Karpas-422 (cell line): ENCODE data around the gene BLOC1S2. TPM values are rescaled to one million over a fixed set of nuclear protein-coding genes. Genes with fewer than 3 reads are reported as not detected.
"Not testable (repeated sequence)": the region's sequence is repeated elsewhere in the genome, so short reads cannot be mapped to it uniquely, and the experiment has no call there.

Experiments used
- DNase-seq: peaks from one replicate; pipeline ENCODE4 v3.0.0-alpha.2; 2015
- H2AFZ ChIP-seq: fragments of 200-600 bp; sonication (generic); 2 replicates; pipeline ENCODE4 v1.6.1; 2014; ENCODE audit warnings: antibody characterized with exemption, low read length, mixed read lengths
- H3K27ac ChIP-seq: fragments of 200-600 bp; sonication (generic); 2 replicates; pipeline ENCODE4 v1.5.1; 2014; ENCODE audit warnings: mild to moderate bottlenecking, low read length, moderate library complexity
- H3K27me3 ChIP-seq: fragments of 200-600 bp; sonication (generic); 2 replicates; pipeline ENCODE4 v1.6.1; 2014; ENCODE audit warnings: low read length, mixed read lengths
- H3K36me3 ChIP-seq: fragments of 200-600 bp; sonication (generic); 2 replicates; pipeline ENCODE4 v1.6.1; 2014; ENCODE audit warnings: low read length, mixed read lengths; ENCODE audit not compliant: insufficient read depth
- H3K4me1 ChIP-seq: fragments of 200-600 bp; sonication (generic); 2 replicates; pipeline ENCODE4 v1.6.1; 2014; ENCODE audit warnings: mild to moderate bottlenecking, low read length, mixed read lengths
- H3K4me2 ChIP-seq: fragments of 200-600 bp; sonication (generic); 2 replicates; pipeline ENCODE4 v1.6.1; 2014; ENCODE audit warnings: low read length, low read depth, mild to moderate bottlenecking; ENCODE audit not compliant: poor library complexity, severe bottlenecking
- H3K4me3 ChIP-seq: fragments of 200-600 bp; sonication (generic); 2 replicates; pipeline ENCODE4 v1.5.1; 2014; ENCODE audit warnings: mild to moderate bottlenecking, antibody characterized with exemption, low read length, mixed read lengths
- H3K79me2 ChIP-seq: fragments of 200-600 bp; sonication (generic); 2 replicates; pipeline ENCODE4 v1.6.1; 2014; ENCODE audit warnings: mild to moderate bottlenecking, low read length, mixed read lengths
- H3K9ac ChIP-seq: fragments of 200-600 bp; sonication (generic); 2 replicates; pipeline ENCODE4 v1.6.0; 2014; ENCODE audit warnings: low read length
- H3K9me2 ChIP-seq: fragments of 200-600 bp; sonication (generic), shearing (Covaris generic); replicated peaks from 2 replicates; pipeline ENCODE4 v1.6.0; 2014; ENCODE audit warnings: mild to moderate bottlenecking, low read length, moderate library complexity; ENCODE audit not compliant: insufficient read depth
- H3K9me3 ChIP-seq: fragments of 300-700, 200-600 bp; sonication (generic); 2 replicates; pipeline ENCODE4 v1.6.1; 2014; ENCODE audit warnings: low read length, mixed read lengths
- H4K20me1 ChIP-seq: fragments of 200-600 bp; sonication (generic); 2 replicates; pipeline ENCODE4 v1.6.1; 2014; ENCODE audit warnings: mild to moderate bottlenecking, antibody characterized with exemption, low read length, low read depth; ENCODE audit not compliant: insufficient read depth
- total RNA-seq: library from RNA; depleted of rRNA; stranded (reverse); fragments of >200 nt; shearing (Covaris generic); gene quantifications from 2 replicates; pipeline ENCODE4 v1.2.3, GENCODE V29; 2014; ENCODE audit warnings: low replicate concordance

Gene BLOC1S2
- total RNA-seq, 1 experiment from 2014 or later, result 121 TPM

GRCh38 chr10:100287756-100288155 is 1.3 kb upstream of the BLOC1S2 start:
- no peak for DNase-seq
- Histone ChIP-seq H3K4me2 (no peak overlapping the region), H3K36me3 (peaks cover 14% of the 10 kb centered on the region; the same call in 1 of the 2 replicates), H3K27me3 (no peaks in the 10 kb centered on the region), H3K27ac (no peak overlapping the region), H4K20me1 (peaks cover 4% of the 10 kb centered on the region; the same call in 1 of the 2 replicates), H3K9me2 (no peaks in the 10 kb centered on the region), H3K9me3 (no peaks in the 10 kb centered on the region), H3K4me3 (no peak overlapping the region), H3K9ac (no peak overlapping the region), H3K79me2 (peaks cover 37% of the 10 kb centered on the region), H3K4me1 (peaks cover 29% of the 10 kb centered on the region), H2AFZ (no peak overlapping the region)

- not testable (repeated sequence) for H3K9me3 ChIP-seq, H2AFZ ChIP-seq, H3K9me2 ChIP-seq, H4K20me1 ChIP-seq, H3K27me3 ChIP-seq, DNase-seq
- Histone ChIP-seq H3K36me3 (peaks cover 33% of the 10 kb centered on the region; the same call in 1 of the 2 replicates), H3K9ac (peak overlapping the region; percentile 94), H3K27ac (peak overlapping the region; percentile 74; the same call in 1 of the 2 replicates), H3K4me1 (peaks cover 29% of the 10 kb centered on the region), H3K4me2 (peak overlapping the region; percentile 83), H3K4me3 (peak overlapping the region; percentile 97), H3K79me2 (peaks cover 52% of the 10 kb centered on the region)
Observed at GRCh38 chr10:100285326-100285725, 1.2 kb downstream of the BLOC1S2 start.

- Histone ChIP-seq H3K9me3 (no peaks in the 10 kb centered on the region), H3K27me3 (no peaks in the 10 kb centered on the region), H3K9ac (no peak overlapping the region), H2AFZ (no peak overlapping the region), H3K4me1 (peaks cover 29% of the 10 kb centered on the region), H3K36me3 (peaks cover 48% of the 10 kb centered on the region), H3K9me2 (no peaks in the 10 kb centered on the region), H3K79me2 (peaks cover 52% of the 10 kb centered on the region), H4K20me1 (peaks cover 9% of the 10 kb centered on the region; the same call in 1 of the 2 replicates), H3K4me3 (no peak overlapping the region), H3K4me2 (no peak overlapping the region), H3K27ac (no peak overlapping the region)
- DNase-seq, result no peak
Observed at GRCh38 chr10:100282907-100283306, 3.6 kb downstream of the BLOC1S2 start.

DNA sequence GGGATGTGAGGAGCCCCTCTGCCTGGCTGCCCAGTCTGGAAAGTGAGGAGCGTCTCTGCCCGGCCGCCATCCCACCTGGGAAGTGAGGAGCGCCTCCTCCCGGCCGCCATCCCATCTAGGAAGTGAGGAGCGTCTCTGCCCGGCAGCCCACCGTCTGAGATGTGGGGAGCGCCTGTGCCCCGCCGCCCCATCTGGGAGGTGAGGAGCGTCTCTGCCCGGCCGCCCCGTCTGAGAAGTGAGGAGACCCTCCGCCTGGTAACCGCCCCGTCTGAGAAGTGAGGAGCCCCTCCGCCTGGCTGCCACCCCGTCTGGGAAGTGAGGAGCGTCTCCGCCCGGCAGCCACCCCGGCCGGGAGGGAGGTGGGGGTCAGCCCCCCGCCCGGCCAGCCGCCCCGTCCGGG is 9.5 kb downstream of the BLOC1S2 start:
- H3K4me3 ChIP-seq, H2AFZ ChIP-seq, DNase-seq, H3K27ac ChIP-seq, H3K4me1 ChIP-seq, H3K4me2 ChIP-seq, H4K20me1 ChIP-seq, H3K27me3 ChIP-seq, H3K79me2 ChIP-seq, H3K9me2 ChIP-seq, H3K9ac ChIP-seq, H3K9me3 ChIP-seq: not testable (repeated sequence)
- H3K36me3 ChIP-seq, result peaks cover 34% of the 10 kb centered on the region

DNA sequence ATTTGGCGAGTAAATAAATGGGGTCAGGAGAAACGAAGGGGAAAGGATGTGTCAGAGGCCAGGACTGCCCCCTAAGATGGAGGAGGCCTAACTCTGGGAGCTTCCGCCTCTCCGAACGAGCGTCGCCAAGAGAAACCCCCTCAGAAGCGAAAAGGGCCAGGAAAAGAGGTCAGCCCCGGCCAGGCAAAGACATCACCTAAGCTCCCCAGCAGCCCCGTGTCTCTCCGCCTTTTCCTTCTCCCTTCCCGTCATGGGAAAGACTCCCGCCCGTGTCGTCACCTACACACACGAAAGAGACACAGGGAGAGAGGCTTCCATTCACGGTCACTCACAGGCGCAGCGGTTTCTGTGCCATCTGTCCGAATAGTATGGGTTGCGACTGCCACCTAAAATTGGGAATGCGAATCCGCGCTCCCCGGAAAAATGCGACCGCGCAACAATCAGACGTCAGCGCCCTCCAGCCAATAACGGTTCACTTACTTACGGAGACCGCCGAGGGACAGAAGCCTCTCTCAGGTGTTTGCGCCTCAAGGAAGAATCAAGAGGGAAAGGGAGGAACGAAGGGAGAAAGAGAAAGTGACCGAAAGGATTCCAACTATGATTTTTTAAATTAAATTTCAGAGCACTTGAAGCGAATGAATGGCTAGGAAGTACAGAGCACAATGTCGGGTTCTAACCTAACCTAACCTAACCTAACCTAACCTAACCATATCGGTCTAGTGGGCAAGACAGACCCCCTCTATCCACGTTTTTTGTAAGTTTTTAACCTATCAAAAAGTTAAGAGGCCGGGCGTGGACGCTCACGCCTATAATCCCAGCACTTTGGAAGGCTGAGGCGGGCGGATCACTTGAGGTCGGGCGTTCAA is 19.0 kb downstream of the BLOC1S2 start, which contains the start of gene CWF19L1:
Gene CWF19L1, minus strand, starts transcription at position 400 of the 866 bp plus-strand sequence. Its CDS starts 45 bp downstream, at position 355.
- no peaks in the 10 kb centered on the region for H4K20me1 ChIP-seq
- peak within 1 kb of the TSS; percentile 82 for H2AFZ ChIP-seq
- H3K9ac ChIP-seq, result peak within 1 kb of the TSS; percentile 93
- no peaks in the 10 kb centered on the region for H3K27me3 ChIP-seq
- peak; percentile 88 for DNase-seq
- H3K9me3 ChIP-seq, result no peaks in the 10 kb centered on the region
- H3K36me3 ChIP-seq, result peaks cover 4% of the 10 kb centered on the region; the same call in 1 of the 2 replicates
- no peak within 1 kb of the TSS for H3K27ac ChIP-seq
- H3K4me3 ChIP-seq, result peak within 1 kb of the TSS; percentile 95
- no peaks in the 10 kb centered on the region for H3K9me2 ChIP-seq
- peaks cover 19% of the 10 kb centered on the region for H3K4me1 ChIP-seq
- peaks cover 53% of the 10 kb centered on the region for H3K79me2 ChIP-seq
- H3K4me2 ChIP-seq, result peak within 1 kb of the TSS; percentile 81

DNA sequence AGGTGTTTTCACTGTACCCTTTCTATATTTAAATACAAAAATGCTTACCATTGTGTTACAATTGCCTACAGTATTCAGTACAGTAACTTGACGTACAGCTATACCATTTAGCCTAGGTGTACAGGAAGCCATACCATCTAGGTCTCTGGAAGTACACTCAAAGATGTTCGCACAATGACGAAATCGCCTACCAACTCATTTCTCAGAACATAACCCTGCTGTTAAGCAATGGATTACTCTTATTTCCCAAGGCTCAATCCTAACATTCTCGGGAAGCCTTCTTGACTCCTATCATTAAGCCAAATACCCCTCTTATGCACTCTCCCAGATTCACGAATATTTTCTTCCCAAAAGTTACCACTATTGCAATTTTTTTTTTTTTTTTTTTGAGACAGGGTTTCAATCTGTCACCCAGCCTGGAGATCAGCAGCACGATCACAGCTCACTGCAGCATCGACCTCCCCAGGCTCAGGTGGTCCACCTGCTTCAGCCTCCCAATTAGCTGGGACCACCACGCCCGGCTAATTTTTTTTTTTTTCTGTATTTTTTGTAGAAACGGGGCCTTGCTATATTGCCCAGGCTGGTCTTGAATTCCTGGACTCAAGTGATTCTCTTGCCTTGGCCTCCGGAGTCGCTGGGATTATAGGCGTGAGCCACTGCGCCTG is 20.5 kb downstream of the BLOC1S2 start:
- Histone ChIP-seq H3K36me3 (peaks cover 13% of the 10 kb centered on the region; the same call in 1 of the 2 replicates), H3K79me2 (peaks cover 67% of the 10 kb centered on the region), H3K27me3 (no peaks in the 10 kb centered on the region), H3K9me3 (no peaks in the 10 kb centered on the region), H3K27ac (no peak overlapping the region), H3K9me2 (no peaks in the 10 kb centered on the region), H2AFZ (no peak overlapping the region), H3K4me1 (peaks cover 19% of the 10 kb centered on the region), H4K20me1 (0 out of 2 replicates have a peak, but pooled peaks cover 5% of the 10 kb centered on the region), H3K4me2 (peak overlapping the region; percentile 81), H3K4me3 (peak overlapping the region; percentile 95), H3K9ac (peak overlapping the region; percentile 93)
- DNase-seq, result no peak

- Histone ChIP-seq H3K4me2 (no peak overlapping the region), H3K27ac (no peak overlapping the region), H4K20me1 (no peaks in the 10 kb centered on the region)
Observed at GRCh38 chr10:100254191-100254590, 32.3 kb downstream of the BLOC1S2 start.

GRCh38 chr10:100253041-100253440 is 33.4 kb downstream of the BLOC1S2 start:
- Histone ChIP-seq H3K27ac (no peak overlapping the region), H3K36me3 (peaks cover 44% of the 10 kb centered on the region), H3K9me3 (no peaks in the 10 kb centered on the region), H2AFZ (no peak overlapping the region), H3K4me2 (no peak overlapping the region), H3K79me2 (no peaks in the 10 kb centered on the region), H3K4me1 (no peaks in the 10 kb centered on the region), H3K4me3 (no peak overlapping the region), H4K20me1 (no peaks in the 10 kb centered on the region), H3K9me2 (no peaks in the 10 kb centered on the region), H3K27me3 (no peaks in the 10 kb centered on the region), H3K9ac (no peak overlapping the region)
- DNase-seq, result no peak

More at GRCh38 chr10:100254191-100254590, 32.3 kb downstream of the BLOC1S2 start:
- H3K9me2 ChIP-seq, result no peaks in the 10 kb centered on the region
- no peaks in the 10 kb centered on the region for H3K4me1 ChIP-seq
- no peaks in the 10 kb centered on the region for H3K9me3 ChIP-seq
- H3K27me3 ChIP-seq, result no peaks in the 10 kb centered on the region
- no peak for DNase-seq
- no peak overlapping the region for H3K9ac ChIP-seq
- peaks cover 50% of the 10 kb centered on the region for H3K36me3 ChIP-seq
- H3K4me3 ChIP-seq, result no peak overlapping the region
- 0 out of 2 replicates have a peak, but pooled peaks cover 4% of the 10 kb centered on the region for H3K79me2 ChIP-seq
- H2AFZ ChIP-seq, result no peak overlapping the region
